ENCODE data around the gene CCDC40.

Gene CCDC40

GRCh38 chr17:80117491-80118401 lies 81.3 kb downstream of the CCDC40 start:
- H2AFZ ChIP-seq, result no peak overlapping the region
- no peak overlapping the region for H3K4me3 ChIP-seq (ENCODE audit: low read depth, low read length)
- H3K9me3 ChIP-seq (ENCODE audit: control insufficient read depth, low read length), result no peaks in the 10 kb centered on the region
- H3K4me2 ChIP-seq (ENCODE audit: low read length), result no peak overlapping the region
- H3K79me2 ChIP-seq, result no peaks in the 10 kb centered on the region
- no peaks in the 10 kb centered on the region for H3K27me3 ChIP-seq (ENCODE audit: control insufficient read depth, insufficient read depth, low read length)
- H3K9ac ChIP-seq, result no peak overlapping the region
- no peaks in the 10 kb centered on the region for H3K36me3 ChIP-seq (ENCODE audit: control insufficient read depth, insufficient read depth, low read length)
- H3K4me1 ChIP-seq, result no peaks in the 10 kb centered on the region
- no peak for TF ChIP-seq CTCF (IDR thresholded peaks at IDR 0.05)
- no peak overlapping the region for H3K27ac ChIP-seq

- H2AFZ ChIP-seq, result no peak overlapping the region
- no peaks in the 10 kb centered on the region for H3K27me3 ChIP-seq (ENCODE audit: control insufficient read depth, insufficient read depth, low read length)
- no peak overlapping the region for H3K9ac ChIP-seq
- H3K9me3 ChIP-seq (ENCODE audit: control insufficient read depth, low read length), result no peaks in the 10 kb centered on the region
- H3K4me1 ChIP-seq, result no peaks in the 10 kb centered on the region
- H3K36me3 ChIP-seq (ENCODE audit: control insufficient read depth, insufficient read depth, low read length), result no peaks in the 10 kb centered on the region
- no peak overlapping the region for H3K4me3 ChIP-seq (ENCODE audit: low read depth, low read length)
- no peak overlapping the region for H3K27ac ChIP-seq
- H3K79me2 ChIP-seq, result no peaks in the 10 kb centered on the region
- TF ChIP-seq CTCF (IDR thresholded peaks at IDR 0.05), result no peak
- no peak overlapping the region for H3K4me2 ChIP-seq (ENCODE audit: low read length)
These were observed 82.3 kb downstream of the CCDC40 start for GRCh38 chr17:80118601-80119270.

DNA sequence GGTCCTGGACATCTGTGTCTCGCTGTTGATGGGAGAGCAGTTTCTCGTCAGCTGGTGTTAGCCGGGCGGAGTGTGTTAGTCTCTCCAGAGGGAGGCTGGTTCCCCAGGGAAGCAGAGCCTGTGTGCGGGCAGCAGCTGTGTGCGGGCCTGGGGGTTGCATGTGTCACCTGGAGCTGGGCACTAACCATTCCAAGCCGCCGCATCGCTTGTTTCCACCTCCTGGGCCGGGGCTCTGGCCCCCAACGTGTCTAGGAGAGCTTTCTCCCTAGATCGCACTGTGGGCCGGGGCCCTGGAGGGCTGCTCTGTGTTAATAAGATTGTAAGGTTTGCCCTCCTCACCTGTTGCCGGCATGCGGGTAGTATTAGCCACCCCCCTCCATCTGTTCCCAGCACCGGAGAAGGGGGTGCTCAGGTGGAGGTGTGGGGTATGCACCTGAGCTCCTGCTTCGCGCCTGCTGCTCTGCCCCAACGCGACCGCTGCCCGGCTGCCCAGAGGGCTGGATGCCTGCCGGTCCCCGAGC lies 82.9 kb downstream of the CCDC40 start:
- H3K9ac ChIP-seq, result no peak overlapping the region
- H3K4me2 ChIP-seq (ENCODE audit: low read length), result no peak overlapping the region
- no peaks in the 10 kb centered on the region for H3K27me3 ChIP-seq (ENCODE audit: control insufficient read depth, insufficient read depth, low read length)
- TF ChIP-seq CTCF (IDR thresholded peaks at IDR 0.05), result no peak
- no peaks in the 10 kb centered on the region for H3K9me3 ChIP-seq (ENCODE audit: control insufficient read depth, low read length)
- H3K4me3 ChIP-seq (ENCODE audit: low read depth, low read length), result no peak overlapping the region
- no peak overlapping the region for H2AFZ ChIP-seq
- no peaks in the 10 kb centered on the region for H3K79me2 ChIP-seq
- H3K36me3 ChIP-seq (ENCODE audit: control insufficient read depth, insufficient read depth, low read length), result no peaks in the 10 kb centered on the region
- peaks cover 3% of the 10 kb centered on the region for H3K4me1 ChIP-seq
- no peak overlapping the region for H3K27ac ChIP-seq

DNA sequence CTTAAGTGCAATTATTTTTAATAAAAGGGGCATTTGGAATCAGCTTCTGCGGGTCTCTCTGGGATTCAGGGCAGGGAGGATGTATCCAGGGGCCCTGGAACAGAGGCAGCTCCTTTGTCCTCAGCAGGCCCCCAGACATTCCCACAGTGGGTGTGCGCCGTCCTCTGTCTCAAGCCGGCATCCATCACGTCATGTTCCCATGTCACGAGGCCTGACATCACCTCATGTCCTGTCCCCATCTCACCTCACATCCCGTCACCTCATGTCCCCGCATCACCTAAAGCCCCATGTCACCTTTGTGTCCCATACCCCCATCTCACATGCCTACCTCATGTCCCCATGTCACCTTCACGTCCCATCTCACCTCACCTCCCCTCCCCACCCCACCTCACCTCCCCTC lies 83.4 kb downstream of the CCDC40 start:
- H3K36me3 ChIP-seq (ENCODE audit: control insufficient read depth, insufficient read depth, low read length), result no peaks in the 10 kb centered on the region
- no peaks in the 10 kb centered on the region for H3K79me2 ChIP-seq
- no peak overlapping the region for H3K27ac ChIP-seq
- H3K4me1 ChIP-seq, result peaks cover 8% of the 10 kb centered on the region
- no peak overlapping the region for H3K9ac ChIP-seq
- no peak overlapping the region for H2AFZ ChIP-seq
- no peak overlapping the region for H3K4me3 ChIP-seq (ENCODE audit: low read depth, low read length)
- no peaks in the 10 kb centered on the region for H3K27me3 ChIP-seq (ENCODE audit: control insufficient read depth, insufficient read depth, low read length)
- TF ChIP-seq CTCF (IDR thresholded peaks at IDR 0.05), result no peak
- H3K9me3 ChIP-seq (ENCODE audit: control insufficient read depth, low read length), result no peaks in the 10 kb centered on the region
- no peak overlapping the region for H3K4me2 ChIP-seq (ENCODE audit: low read length)
